SK-N-SH treated with all-trans-retinoic acid at 6 μM for 48 hours (cell line): ENCODE results near the gene SLC25A6.

Experiments
- ATAC-seq: fragments of 200-7000 bp; cut with Tn5 transposase; 3 replicates; pipeline ENCODE4 v1.9.1; 2020; ENCODE audit warnings: mild to moderate bottlenecking, moderate library complexity
- ARNTL ChIP-seq: fragments of 450-650 bp; formaldehyde crosslinking; IDR thresholded peaks from 2 replicates; pipeline ENCODE4 v1.5.0; 2020; ENCODE audit warnings: low read depth, mild to moderate bottlenecking, moderate library complexity, borderline replicate concordance
- CREB5 ChIP-seq: fragments of 250-450 bp; sonication (Bioruptor Pico); IDR thresholded peaks from 2 replicates; pipeline ENCODE4 v1.5.1; 2020; ENCODE audit warnings: low read depth, mild to moderate bottlenecking, moderate library complexity
- CSDC2 ChIP-seq: fragments of 250-450 bp; sonication (Bioruptor Pico); IDR thresholded peaks from 2 replicates; pipeline ENCODE4 v1.5.0; 2020; ENCODE audit warnings: mild to moderate bottlenecking, moderate library complexity
- CSRNP3 ChIP-seq: fragments of 250-450 bp; sonication (Bioruptor Pico); IDR thresholded peaks from 2 replicates; pipeline ENCODE4 v1.5.1; 2021; ENCODE audit warnings: mild to moderate bottlenecking, moderate library complexity
- ESRRG ChIP-seq: fragments of 250-450 bp; sonication (Bioruptor Pico); IDR thresholded peaks from 2 replicates; pipeline ENCODE4 v1.6.1; 2021; ENCODE audit warnings: mild to moderate bottlenecking
- GLIS3 ChIP-seq: fragments of 250-450 bp; sonication (Bioruptor Pico); IDR thresholded peaks from 2 replicates; pipeline ENCODE4 v1.5.0; 2020; ENCODE audit warnings: mild to moderate bottlenecking, moderate library complexity
- PATZ1 ChIP-seq: fragments of 250-450 bp; sonication (Bioruptor Pico); IDR thresholded peaks from 2 replicates; pipeline ENCODE4 v1.8.0; 2020; ENCODE audit warnings: mild to moderate bottlenecking, moderate library complexity, borderline replicate concordance
- POU6F1 ChIP-seq: fragments of 250-450 bp; sonication (Bioruptor Pico); IDR thresholded peaks from 2 replicates; pipeline ENCODE4 v1.8.0; 2021; ENCODE audit warnings: low read depth, mild to moderate bottlenecking, moderate library complexity, borderline replicate concordance
- PPARA ChIP-seq: fragments of 250-450 bp; sonication (Bioruptor Pico); IDR thresholded peaks from 2 replicates; pipeline ENCODE4 v1.5.0; 2020; ENCODE audit warnings: mild to moderate bottlenecking, borderline replicate concordance
- SNAI2 ChIP-seq: fragments of 250-450 bp; sonication (Bioruptor Pico); IDR thresholded peaks from 2 replicates; pipeline ENCODE4 v1.5.0; 2020; ENCODE audit warnings: mild to moderate bottlenecking, moderate library complexity
- TCF4 ChIP-seq: fragments of 250-450 bp; sonication (Bioruptor Pico); IDR thresholded peaks from 2 replicates; pipeline ENCODE4 v1.8.0; 2021; ENCODE audit warnings: mild to moderate bottlenecking, moderate library complexity, borderline replicate concordance
- TOX ChIP-seq: fragments of 250-450 bp; sonication (Bioruptor Pico); IDR thresholded peaks from 2 replicates; pipeline ENCODE4 v1.8.0; 2021; ENCODE audit warnings: mild to moderate bottlenecking, moderate library complexity, borderline replicate concordance
- TSHZ2 ChIP-seq: fragments of 250-450 bp; sonication (Bioruptor Pico); IDR thresholded peaks from 2 replicates; pipeline ENCODE4 v1.5.0; 2020; ENCODE audit warnings: mild to moderate bottlenecking, moderate library complexity
- ZC3H10 ChIP-seq: fragments of 250-450 bp; sonication (Bioruptor Pico); IDR thresholded peaks from 2 replicates; pipeline ENCODE4 v1.5.1; 2021; ENCODE audit warnings: mild to moderate bottlenecking, moderate library complexity
- ZFP3 ChIP-seq: fragments of 250-450 bp; sonication (Bioruptor Pico); IDR thresholded peaks from 2 replicates; pipeline ENCODE4 v1.5.0; 2020; ENCODE audit warnings: mild to moderate bottlenecking, moderate library complexity
- ZFP30 ChIP-seq: fragments of 450-650 bp; formaldehyde crosslinking; IDR thresholded peaks from 2 replicates; pipeline ENCODE4 v1.5.0; 2022; ENCODE audit warnings: mild to moderate bottlenecking, moderate library complexity
- ZNF565 ChIP-seq: fragments of 450-650 bp; formaldehyde crosslinking; conservative IDR thresholded peaks from 2 replicates; pipeline ENCODE4 v1.5.0; 2020; ENCODE audit warnings: low read depth, mild to moderate bottlenecking, moderate library complexity
- ZNF70 ChIP-seq: fragments of 450-650 bp; formaldehyde crosslinking; IDR thresholded peaks from 2 replicates; pipeline ENCODE4 v1.5.0; 2020; ENCODE audit warnings: mild to moderate bottlenecking, moderate library complexity
- ZNF8 ChIP-seq: fragments of 450-650 bp; formaldehyde crosslinking; IDR thresholded peaks from 2 replicates; pipeline ENCODE4 v1.5.0; 2020; ENCODE audit warnings: mild to moderate bottlenecking, moderate library complexity

The SLC25A6 gene

GRCh38 chrX:1425381-1425780, 33.5 kb upstream of the SLC25A6 start:
- no peak for ATAC-seq
- TF ChIP-seq ESRRG (CRISPR knock-in tag) (no peak), CSDC2 (CRISPR knock-in tag) (no peak), GLIS3 (no peak), ZC3H10 (no peak), TCF4 (CRISPR knock-in tag) (no peak), ZNF8 (CRISPR knock-in tag) (no peak), ZFP30 (CRISPR knock-in tag) (no peak)

GRCh38 chrX:1424147-1424851, 32.4 kb upstream of the SLC25A6 start:
- no peak for ATAC-seq
- TF ChIP-seq CSRNP3 (no peak), ARNTL (CRISPR knock-in tag) (no peak), POU6F1 (CRISPR knock-in tag) (no peak), ZNF70 (CRISPR knock-in tag) (no peak), TOX (CRISPR knock-in tag) (no peak), ZNF8 (CRISPR knock-in tag) (no peak), ZNF565 (CRISPR knock-in tag) (no peak)

- TF ChIP-seq ESRRG (CRISPR knock-in tag) = no peak
- TF ChIP-seq CSDC2 (CRISPR knock-in tag) = no peak
- no peak for TF ChIP-seq SNAI2 (CRISPR knock-in tag)
- TF ChIP-seq CREB5 (CRISPR knock-in tag) = no peak
- no peak for TF ChIP-seq ZFP3 (CRISPR knock-in tag)
- TF ChIP-seq GLIS3 = no peak
- no peak for TF ChIP-seq TSHZ2 (CRISPR knock-in tag)
- no peak for ATAC-seq
Observed at GRCh38 chrX:1423215-1423614, 31.3 kb upstream of the SLC25A6 start.

- TF ChIP-seq POU6F1 (CRISPR knock-in tag) = no peak
- no peak for TF ChIP-seq ZFP3 (CRISPR knock-in tag)
- no peak for TF ChIP-seq SNAI2 (CRISPR knock-in tag)
- no peak for TF ChIP-seq PATZ1 (CRISPR knock-in tag)
- TF ChIP-seq GLIS3 = no peak
- TF ChIP-seq TSHZ2 (CRISPR knock-in tag) = no peak
- no peak for TF ChIP-seq PPARA
- no peak for ATAC-seq
Observed at GRCh38 chrX:1422135-1422465, 30.2 kb upstream of the SLC25A6 start.
